ENCODE data around the gene LDHD. TPM values are rescaled to one million over a fixed set of nuclear protein-coding genes. Genes with fewer than 3 reads are reported as not detected.
A peak's percentile ranks its signal among the peaks of the same experiment; 100 is the strongest.

The LDHD gene
- polyA plus RNA-seq, 3 donors = 3.7 to 6.3 (median 5.4) TPM

GRCh38 chr16:75073545-75074303 is 42.9 kb downstream of the LDHD start:
- WGBS (ENCODE audit: insufficient coverage) = 61% methylated on average over 18 of the region's 20 CpGs
- H3K9me3 ChIP-seq (replicated peaks in 1 of 2; ENCODE audit: control insufficient read depth in 1 of 2, insufficient read depth in 1 of 2, low read length in 2 of 2) = no peaks in the 10 kb centered on the region
- no peak for TF ChIP-seq CTCF (IDR thresholded peaks at IDR 0.05)
- no peak overlapping the region for H3K4me3 Mint-ChIP-seq
- no peaks in the 10 kb centered on the region for H3K27me3 ChIP-seq (ENCODE audit: control insufficient read depth in 2 of 2, insufficient read depth in 2 of 2, low read length in 2 of 2)
- H3K4me1 Mint-ChIP-seq = peaks cover 45% of the 10 kb centered on the region
- no peak overlapping the region for H3K4me2 ChIP-seq (replicated peaks; ENCODE audit: extremely low read depth, low read length, poor library complexity, severe bottlenecking)
- no peaks in the 10 kb centered on the region for H3K36me3 ChIP-seq (replicated peaks in 1 of 2; ENCODE audit: control insufficient read depth in 1 of 2, insufficient read depth in 2 of 2, low read length in 2 of 2)
- H3K4me1 ChIP-seq (ENCODE audit: control insufficient read depth in 1 of 2, insufficient read depth in 2 of 2, low read length in 2 of 2) = peaks cover 24 to 29% of the 10 kb centered on the region in 2 donors
- H3K9ac ChIP-seq (ENCODE audit: insufficient read depth, low read length, poor library complexity, severe bottlenecking) = no peak overlapping the region
- peaks cover 0 to 3% (median 0%) of the 10 kb centered on the region in 3 donors for H3K27me3 Mint-ChIP-seq (ENCODE audit: low read depth in 3 of 3)
- peaks cover 0 to 3% of the 10 kb centered on the region in 2 donors for H3K36me3 Mint-ChIP-seq
- intact Hi-C loops (cut with micrococcal nuclease) = no loop called here
- H3K27ac ChIP-seq (ENCODE audit: low read depth in 1 of 2, low read length in 2 of 2) = no peak overlapping the region
- no peak for DNase-seq
- H3K27ac Mint-ChIP-seq = peak overlapping the region in 1 of 7 donors; percentile 21
- H2AFZ ChIP-seq (ENCODE audit: insufficient read depth, low read depth, low read length, poor library complexity, severe bottlenecking) = no peak overlapping the region
- H3K79me2 ChIP-seq (ENCODE audit: insufficient read depth, low read length) = peaks cover 72% of the 10 kb centered on the region
- peaks cover 13% of the 10 kb centered on the region for H4K20me1 ChIP-seq (ENCODE audit: insufficient read depth, low read length)
- no peak overlapping the region for H3K4me3 ChIP-seq (replicated peaks in 1 of 3; ENCODE audit: low read depth in 2 of 3, low read length in 3 of 3)
- H3K9me3 Mint-ChIP-seq = peaks cover 0 to 3% (median 0%) of the 10 kb centered on the region in 7 donors

GRCh38 chr16:75072239-75072947 is 44.2 kb downstream of the LDHD start:
- Histone ChIP-seq H3K4me3 (replicated peaks in 1 of 3; ENCODE audit: low read depth in 2 of 3, low read length in 3 of 3) (no peak overlapping the region), H3K27ac (ENCODE audit: low read depth in 1 of 2, low read length in 2 of 2) (no peak overlapping the region), H3K79me2 (ENCODE audit: insufficient read depth, low read length) (peaks cover 70% of the 10 kb centered on the region), H3K36me3 (replicated peaks in 1 of 2; ENCODE audit: control insufficient read depth in 1 of 2, insufficient read depth in 2 of 2, low read length in 2 of 2) (no peaks in the 10 kb centered on the region), H3K9ac (ENCODE audit: insufficient read depth, low read length, poor library complexity, severe bottlenecking) (no peak overlapping the region), H3K4me1 (ENCODE audit: control insufficient read depth in 1 of 2, insufficient read depth in 2 of 2, low read length in 2 of 2) (peaks cover 25 to 27% of the 10 kb centered on the region in 2 donors), H3K9me3 (replicated peaks in 1 of 2; ENCODE audit: control insufficient read depth in 1 of 2, insufficient read depth in 1 of 2, low read length in 2 of 2) (no peaks in the 10 kb centered on the region), H3K4me2 (replicated peaks; ENCODE audit: extremely low read depth, low read length, poor library complexity, severe bottlenecking) (no peak overlapping the region), H3K27me3 (ENCODE audit: control insufficient read depth in 2 of 2, insufficient read depth in 2 of 2, low read length in 2 of 2) (no peaks in the 10 kb centered on the region), H4K20me1 (ENCODE audit: insufficient read depth, low read length) (peaks cover 19% of the 10 kb centered on the region), H2AFZ (ENCODE audit: insufficient read depth, low read depth, low read length, poor library complexity, severe bottlenecking) (no peak overlapping the region)
- H3K4me3 Mint-ChIP-seq = no peak overlapping the region
- no peak for DNase-seq
- intact Hi-C loops (cut with micrococcal nuclease) = no loop called here
- WGBS (ENCODE audit: insufficient coverage) = 94% methylated on average over 1 of the region's 2 CpGs
- peaks cover 0 to 3% of the 10 kb centered on the region in 2 donors for H3K36me3 Mint-ChIP-seq
- TF ChIP-seq CTCF (IDR thresholded peaks at IDR 0.05) = no peak
- H3K27ac Mint-ChIP-seq = no peak overlapping the region
- peaks cover 0 to 3% (median 0%) of the 10 kb centered on the region in 3 donors for H3K27me3 Mint-ChIP-seq (ENCODE audit: low read depth in 3 of 3)
- peaks cover 42% of the 10 kb centered on the region for H3K4me1 Mint-ChIP-seq
- peaks cover 0 to 3% (median 0%) of the 10 kb centered on the region in 7 donors for H3K9me3 Mint-ChIP-seq
